GM18505 (cell line): ENCODE data around the gene MAGEF1.

Experiments
- ATAC-seq: cut with Tn5 transposase; IDR thresholded peaks from one replicate; pipeline ENCODE4 v1.9.1; 2021; ENCODE audit not compliant: unreplicated experiment
- POLR2A ChIP-seq: IDR thresholded peaks from 4 replicates; pipeline ENCODE4 v1.6.1; 2011; ENCODE audit warnings: borderline replicate concordance; ENCODE audit not compliant: insufficient read depth, insufficient read length; ENCODE audit errors: extremely low read depth

The MAGEF1 gene

DNA sequence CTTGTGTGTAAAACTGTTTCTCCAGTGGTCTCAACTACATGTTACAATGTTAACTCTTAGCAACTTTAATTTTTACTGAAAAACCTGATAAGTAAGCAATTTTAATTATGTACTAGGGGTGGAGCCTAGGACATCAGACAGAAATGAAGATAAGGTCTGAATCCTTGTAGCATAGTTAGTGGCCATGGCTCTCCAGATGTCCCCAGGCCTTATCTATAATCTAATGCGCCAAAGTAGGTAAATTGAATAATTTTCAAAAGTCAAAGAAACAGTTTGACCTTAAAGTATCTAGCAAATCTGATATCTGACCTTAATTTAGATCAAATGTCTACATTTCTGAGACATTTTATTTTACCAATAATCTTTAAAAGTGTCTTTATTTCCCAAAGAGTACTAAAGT, 8.2 kb downstream of the MAGEF1 start:
- ATAC-seq: no peak
- TF ChIP-seq POLR2A: no peak

DNA sequence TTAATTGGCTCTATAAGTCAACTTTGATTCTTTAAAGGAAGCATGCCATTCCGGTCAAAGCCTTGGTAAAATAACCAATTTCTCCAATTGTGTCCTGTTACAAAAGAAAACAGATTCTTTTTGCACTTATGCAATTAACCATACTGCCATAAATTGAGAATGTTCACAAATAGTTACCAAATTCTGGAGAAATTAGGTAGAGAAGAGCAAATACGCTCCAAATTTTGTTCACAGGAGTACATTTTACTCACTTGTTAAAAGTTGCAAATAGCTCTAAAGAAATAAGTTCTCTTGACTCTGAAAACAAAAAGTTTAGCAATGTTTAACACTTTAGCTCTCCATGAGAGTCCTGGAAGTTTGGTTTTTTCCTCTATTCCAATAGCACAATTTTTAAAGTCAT, 11.1 kb downstream of the MAGEF1 start:
- no peak for ATAC-seq
- no peak for TF ChIP-seq POLR2A

GRCh38 chr3:184697845-184698244, 14.0 kb downstream of the MAGEF1 start:
- no peak for TF ChIP-seq POLR2A
- ATAC-seq: no peak

GRCh38 chr3:184696697-184697096, 15.2 kb downstream of the MAGEF1 start:
- TF ChIP-seq POLR2A: no peak
- no peak for ATAC-seq

DNA sequence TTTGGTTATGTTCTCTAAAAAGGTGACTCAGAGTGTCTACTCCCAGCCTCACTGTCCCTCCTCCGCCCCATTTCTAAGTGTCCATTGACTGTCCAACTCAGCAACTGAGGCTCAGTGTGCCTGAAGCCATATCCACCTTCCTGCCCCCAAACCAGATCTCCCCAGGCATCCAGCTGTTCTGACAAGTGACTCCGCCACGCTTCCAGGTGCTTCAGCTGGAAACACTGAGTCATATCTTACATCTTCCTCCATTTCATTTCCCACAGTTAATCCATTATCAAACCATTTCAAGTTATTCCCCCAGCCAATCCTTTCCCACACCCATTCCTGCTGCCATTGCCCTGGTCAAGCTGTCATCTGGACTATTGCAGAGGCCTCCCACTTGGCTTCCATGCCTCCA, 17.1 kb downstream of the MAGEF1 start:
- no peak for TF ChIP-seq POLR2A
- ATAC-seq: no peak

- no peak for TF ChIP-seq POLR2A
- ATAC-seq: no peak
These were observed 17.7 kb downstream of the MAGEF1 start for GRCh38 chr3:184694133-184694665.

GRCh38 chr3:184693011-184693975, 18.6 kb downstream of the MAGEF1 start:
- no peak for TF ChIP-seq POLR2A
- ATAC-seq: no peak

- no peak for ATAC-seq
- no peak for TF ChIP-seq POLR2A
These were observed 20.2 kb downstream of the MAGEF1 start for GRCh38 chr3:184691397-184692231.

DNA sequence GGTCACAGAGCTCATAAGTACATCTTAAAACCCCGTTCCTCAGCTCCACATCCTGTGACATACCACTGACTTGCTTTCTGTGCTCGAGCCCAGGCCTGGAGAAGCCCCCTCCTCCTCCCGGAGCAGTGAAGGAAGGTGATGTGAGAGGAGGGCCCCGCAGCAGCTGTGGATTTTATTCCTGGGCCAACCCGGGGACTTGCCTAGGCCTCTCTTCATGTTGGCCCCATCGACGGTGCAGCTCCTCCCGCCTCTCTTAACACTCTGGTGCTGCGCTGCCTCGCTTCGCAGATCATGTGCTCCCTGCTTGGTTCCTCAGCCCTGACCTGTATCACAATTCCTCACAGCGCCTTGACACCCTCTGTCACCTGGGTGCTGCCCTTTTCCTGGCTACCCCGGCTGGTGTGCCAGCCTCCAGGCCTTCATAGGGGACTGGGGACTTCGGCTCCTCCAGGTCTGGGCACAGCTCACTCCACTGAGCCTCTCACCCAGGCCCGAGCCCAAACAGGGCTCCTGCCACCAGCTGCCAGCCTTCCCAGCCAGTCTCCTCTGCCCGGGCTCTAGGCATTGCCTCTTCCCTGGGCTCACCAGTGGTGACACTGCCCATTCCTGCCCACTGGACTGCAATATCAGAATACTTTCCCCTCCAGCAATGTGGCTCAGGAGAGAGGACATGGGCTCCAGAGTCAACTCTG, 21.5 kb downstream of the MAGEF1 start:
- ATAC-seq: no peak
- no peak for TF ChIP-seq POLR2A

DNA sequence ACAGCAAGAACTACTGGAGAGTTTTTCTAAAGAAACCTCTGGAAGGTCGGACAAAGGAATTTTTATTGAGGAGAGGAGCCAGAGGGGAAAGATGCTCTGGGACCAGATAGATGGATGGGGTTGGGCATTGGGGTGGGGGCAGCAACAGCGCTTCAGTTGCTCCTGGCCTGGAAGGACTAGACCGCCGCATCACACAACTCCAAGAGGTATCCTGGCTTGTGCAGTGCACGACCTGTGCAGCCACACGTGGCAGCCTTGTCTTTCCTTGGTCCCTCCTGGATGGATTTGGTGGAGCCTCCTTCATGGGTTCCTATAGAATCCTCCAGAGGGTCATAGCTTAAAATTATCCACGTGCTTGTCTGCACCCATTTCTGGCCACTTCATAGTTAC, 23.0 kb downstream of the MAGEF1 start:
- no peak for ATAC-seq
- TF ChIP-seq POLR2A: no peak

DNA sequence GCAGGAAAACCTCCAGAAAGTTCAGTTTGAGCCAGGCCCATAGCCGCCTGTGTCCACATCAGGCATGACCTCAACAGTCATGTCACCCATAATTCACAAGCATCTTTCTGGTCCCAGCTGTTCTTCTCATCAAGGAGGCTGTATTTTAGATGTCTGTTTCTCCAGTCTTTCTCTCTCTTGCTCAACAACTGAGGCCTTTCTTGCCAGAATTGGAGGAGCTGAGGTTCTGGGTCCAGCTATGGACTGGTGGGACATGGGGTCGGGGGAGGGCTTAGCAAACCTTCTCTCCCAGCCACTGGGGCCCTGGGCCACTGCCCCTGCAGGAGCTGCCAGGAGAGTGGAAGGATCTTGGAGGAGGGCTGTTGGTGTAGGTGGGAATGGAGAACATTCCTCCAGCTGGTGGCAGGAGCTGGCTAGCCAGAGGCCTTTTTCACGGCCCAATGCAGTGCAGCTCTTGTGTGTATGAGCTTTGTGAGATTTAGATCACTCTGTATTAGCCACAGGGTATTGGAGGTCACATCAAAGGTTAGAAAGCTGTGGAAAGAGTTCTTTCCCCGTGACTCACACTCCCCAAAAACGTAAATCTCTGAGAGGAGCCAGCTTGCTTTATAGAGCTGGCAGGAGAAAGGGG, 23.5 kb downstream of the MAGEF1 start:
- no peak for TF ChIP-seq POLR2A
- ATAC-seq: no peak

DNA sequence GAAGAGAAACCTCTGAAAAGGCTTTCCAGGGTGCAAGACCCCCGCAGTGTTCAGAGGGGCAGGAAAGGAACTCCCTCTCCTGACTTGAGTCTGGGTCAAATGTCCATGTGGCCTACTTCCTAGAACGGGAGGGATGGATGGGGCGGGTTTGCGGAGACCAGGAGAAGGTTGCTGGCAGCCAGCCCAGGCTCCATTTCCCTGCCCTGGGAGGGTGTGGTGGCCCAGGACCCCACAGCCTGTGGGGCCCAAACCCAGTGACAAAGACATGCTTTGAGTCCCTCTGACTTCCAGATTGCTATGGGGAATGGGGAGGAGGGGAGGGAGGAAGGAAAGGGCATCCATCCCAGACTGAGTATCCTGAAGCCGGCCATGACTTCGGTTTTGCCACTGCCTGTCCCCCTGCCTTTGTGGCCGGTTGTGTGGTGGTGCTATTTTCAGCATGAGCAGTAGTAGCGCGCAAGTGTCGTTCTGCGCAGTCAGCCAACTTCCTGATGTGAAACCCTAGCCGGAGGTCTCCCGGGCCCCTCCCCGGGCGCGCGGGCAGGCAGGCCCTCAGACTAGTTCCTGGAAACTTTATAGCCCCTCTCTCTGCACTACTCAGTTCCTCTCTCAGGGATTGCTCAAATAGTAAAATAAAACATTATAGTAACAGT, 24.4 kb downstream of the MAGEF1 start:
- TF ChIP-seq POLR2A: no peak
- no peak for ATAC-seq
